ENCODE results near the gene MTX1.
"Not testable (repeated sequence)": the region's sequence is repeated elsewhere in the genome, so short reads cannot be mapped to it uniquely, and the experiment has no call there.

- TF ChIP-seq RFX5 (IDR thresholded peaks at IDR 0.05; ENCODE audit: low read length); POLR2AphosphoS5 (IDR thresholded peaks at IDR 0.05; ENCODE audit: low read depth, low read length); CTCF (IDR thresholded peaks at IDR 0.05); GABPA (IDR thresholded peaks at IDR 0.05; ENCODE audit: low read depth); SMC3 (IDR thresholded peaks at IDR 0.05; ENCODE audit: low read depth, low read length); RAD21 (IDR thresholded peaks at IDR 0.05; ENCODE audit: low read length); NFIC (IDR thresholded peaks at IDR 0.05; ENCODE audit: borderline replicate concordance); MAX (IDR thresholded peaks at IDR 0.05; ENCODE audit: low read depth); MEF2A (IDR thresholded peaks at IDR 0.05; ENCODE audit: borderline replicate concordance, low read depth); YY1 (IDR thresholded peaks at IDR 0.05; ENCODE audit: low read depth); FOSL2 (IDR thresholded peaks at IDR 0.05; ENCODE audit: borderline replicate concordance, low read depth); EZH2phosphoT487 (IDR thresholded peaks at IDR 0.05; ENCODE audit: borderline replicate concordance, low read depth): not testable (repeated sequence)
Measured at GRCh38 chr1:155235375-155235774, 26.9 kb downstream of the MTX1 start.

Data from SK-N-SH (cell line).